Measurements from ENCODE around the gene KCNH1. TPM values are rescaled to one million over a fixed set of nuclear protein-coding genes. Genes with fewer than 3 reads are reported as not detected.

Gene KCNH1
- total and polyA plus RNA-seq, 2 of the 4 experiments (the other 2 are of a cell fraction): 0.27 to 0.54 TPM

DNA sequence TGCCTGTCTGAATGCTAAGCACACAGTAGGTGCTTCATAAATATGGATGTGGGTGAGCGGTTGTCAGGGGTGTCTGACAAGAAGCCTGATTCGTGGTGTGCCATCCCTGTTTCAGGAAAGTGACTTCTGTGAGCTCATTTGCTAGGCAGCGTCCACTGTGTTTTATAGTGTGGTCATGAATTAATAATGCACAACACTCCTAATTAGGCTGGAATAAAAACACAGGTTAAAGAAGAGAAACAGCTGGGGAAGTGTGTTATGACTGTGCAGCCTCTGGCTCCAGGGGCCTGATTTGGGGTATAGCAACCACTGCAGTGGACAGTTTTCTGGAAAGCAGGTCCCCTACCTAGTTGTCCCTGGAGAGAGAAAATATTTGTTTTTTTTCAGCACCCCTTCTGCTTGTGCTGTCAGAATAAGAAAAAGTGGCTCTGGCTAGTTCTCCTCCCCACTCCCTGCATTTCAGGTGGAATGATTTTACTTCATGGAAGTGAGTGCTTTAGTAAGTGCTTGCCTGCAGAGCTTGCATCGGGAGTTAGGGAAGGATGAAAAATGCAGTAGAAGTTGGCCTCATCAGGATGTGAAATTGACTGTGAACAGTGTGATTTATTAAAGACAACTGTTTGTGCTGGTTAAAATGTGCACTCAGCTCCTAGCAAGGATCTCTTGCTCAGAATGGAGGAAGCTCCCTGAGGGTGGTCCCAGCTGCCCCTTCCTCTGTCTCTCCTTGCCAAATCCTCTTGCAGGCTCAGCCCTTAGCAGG, 471.5 kb downstream of the KCNH1 start:
- H4K8ac ChIP-seq (ENCODE audit: low read depth in 2 of 2, low read length in 2 of 2): no peak overlapping the region
- no peak overlapping the region for H2AFZ ChIP-seq (replicated peaks; ENCODE audit: low read length, poor library complexity)
- H3K4me3 ChIP-seq (ENCODE audit: insufficient read depth, low read depth, low read length): no peak overlapping the region
- H2AK9ac ChIP-seq (replicated peaks; ENCODE audit: low read depth, low read length, poor library complexity): no peak overlapping the region
- H3K4me2 ChIP-seq (ENCODE audit: low read depth, low read length): no peak overlapping the region
- H3K14ac ChIP-seq (replicated peaks; ENCODE audit: low read depth, low read length): no peak overlapping the region
- DNase-seq (no peak), ATAC-seq (ENCODE audit: low read depth) (no peak)
- CTCF ChIA-PET: no interaction called here
- no peaks in the 10 kb centered on the region for H3K36me3 ChIP-seq (ENCODE audit: control insufficient read depth, insufficient read depth, low read length)
- H4K20me1 ChIP-seq (ENCODE audit: insufficient read depth, low read length): no peaks in the 10 kb centered on the region
- H2BK120ac ChIP-seq (ENCODE audit: low read depth, low read length): no peak overlapping the region
- no peak overlapping the region for H3K56ac ChIP-seq (ENCODE audit: extremely low read depth, insufficient read depth, low read length)
- H2BK15ac ChIP-seq (ENCODE audit: low read depth, low read length): no peak overlapping the region
- H3K18ac ChIP-seq (ENCODE audit: low read depth, low read length): no peak overlapping the region
- in situ Hi-C loops (cut with MboI; ENCODE audit: low sequenced_read_pairs): no loop called here
- no peaks in the 10 kb centered on the region for H3K9me3 ChIP-seq (ENCODE audit: control insufficient read depth, insufficient read depth, low read length)
- H3K27me3 ChIP-seq (ENCODE audit: control insufficient read depth, insufficient read depth, low read length): no peaks in the 10 kb centered on the region
- no peak overlapping the region for H3K4ac ChIP-seq (ENCODE audit: low read depth, low read length)
- POLR2A ChIA-PET (ENCODE audit: unreplicated experiment): no interaction called here
- H4K5ac ChIP-seq (ENCODE audit: low read depth, low read length): no peak overlapping the region
- intact Hi-C loops (cut with micrococcal nuclease): no loop called here
- TF ChIP-seq NFE2L2 (IDR thresholded peaks at IDR 0.05; ENCODE audit: low read depth, low read length): no peak
- no peak for TF ChIP-seq RFX5 (IDR thresholded peaks at IDR 0.05; ENCODE audit: low read depth, low read length)
- TF ChIP-seq FOS (IDR thresholded peaks at IDR 0.05; ENCODE audit: low read depth, low read length): no peak
- TF ChIP-seq, protein P1, sequence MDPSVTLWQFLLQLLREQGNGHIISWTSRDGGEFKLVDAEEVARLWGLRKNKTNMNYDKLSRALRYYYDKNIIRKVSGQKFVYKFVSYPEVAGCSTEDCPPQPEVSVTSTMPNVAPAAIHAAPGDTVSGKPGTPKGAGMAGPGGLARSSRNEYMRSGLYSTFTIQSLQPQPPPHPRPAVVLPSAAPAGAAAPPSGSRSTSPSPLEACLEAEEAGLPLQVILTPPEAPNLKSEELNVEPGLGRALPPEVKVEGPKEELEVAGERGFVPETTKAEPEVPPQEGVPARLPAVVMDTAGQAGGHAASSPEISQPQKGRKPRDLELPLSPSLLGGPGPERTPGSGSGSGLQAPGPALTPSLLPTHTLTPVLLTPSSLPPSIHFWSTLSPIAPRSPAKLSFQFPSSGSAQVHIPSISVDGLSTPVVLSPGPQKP (IDR thresholded peaks at IDR 0.05; ENCODE audit: borderline replicate concordance, low read depth, low read length): no peak
- no peak for TF ChIP-seq SMC3 (IDR thresholded peaks at IDR 0.05; ENCODE audit: low read depth, low read length)
- TF ChIP-seq, protein P2, sequence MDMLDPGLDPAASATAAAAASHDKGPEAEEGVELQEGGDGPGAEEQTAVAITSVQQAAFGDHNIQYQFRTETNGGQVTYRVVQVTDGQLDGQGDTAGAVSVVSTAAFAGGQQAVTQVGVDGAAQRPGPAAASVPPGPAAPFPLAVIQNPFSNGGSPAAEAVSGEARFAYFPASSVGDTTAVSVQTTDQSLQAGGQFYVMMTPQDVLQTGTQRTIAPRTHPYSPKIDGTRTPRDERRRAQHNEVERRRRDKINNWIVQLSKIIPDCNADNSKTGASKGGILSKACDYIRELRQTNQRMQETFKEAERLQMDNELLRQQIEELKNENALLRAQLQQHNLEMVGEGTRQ (IDR thresholded peaks at IDR 0.05; ENCODE audit: low read depth, low read length): no peak
- TF ChIP-seq, protein P3, sequence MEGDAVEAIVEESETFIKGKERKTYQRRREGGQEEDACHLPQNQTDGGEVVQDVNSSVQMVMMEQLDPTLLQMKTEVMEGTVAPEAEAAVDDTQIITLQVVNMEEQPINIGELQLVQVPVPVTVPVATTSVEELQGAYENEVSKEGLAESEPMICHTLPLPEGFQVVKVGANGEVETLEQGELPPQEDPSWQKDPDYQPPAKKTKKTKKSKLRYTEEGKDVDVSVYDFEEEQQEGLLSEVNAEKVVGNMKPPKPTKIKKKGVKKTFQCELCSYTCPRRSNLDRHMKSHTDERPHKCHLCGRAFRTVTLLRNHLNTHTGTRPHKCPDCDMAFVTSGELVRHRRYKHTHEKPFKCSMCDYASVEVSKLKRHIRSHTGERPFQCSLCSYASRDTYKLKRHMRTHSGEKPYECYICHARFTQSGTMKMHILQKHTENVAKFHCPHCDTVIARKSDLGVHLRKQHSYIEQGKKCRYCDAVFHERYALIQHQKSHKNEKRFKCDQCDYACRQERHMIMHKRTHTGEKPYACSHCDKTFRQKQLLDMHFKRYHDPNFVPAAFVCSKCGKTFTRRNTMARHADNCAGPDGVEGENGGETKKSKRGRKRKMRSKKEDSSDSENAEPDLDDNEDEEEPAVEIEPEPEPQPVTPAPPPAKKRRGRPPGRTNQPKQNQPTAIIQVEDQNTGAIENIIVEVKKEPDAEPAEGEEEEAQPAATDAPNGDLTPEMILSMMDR (conservative IDR thresholded peaks at IDR 0.05; ENCODE audit: low read depth, low read length): no peak
- TF ChIP-seq CEBPB (IDR thresholded peaks at IDR 0.05; ENCODE audit: low read depth, low read length): no peak
- no peak for TF ChIP-seq CHD1 (IDR thresholded peaks at IDR 0.05; ENCODE audit: low read depth, low read length)
- no peaks in the 10 kb centered on the region for H3K4me1 ChIP-seq (ENCODE audit: control insufficient read depth, insufficient read depth, low read length)
- H2AK5ac ChIP-seq (ENCODE audit: low read depth, low read length): no peak overlapping the region
- H3K79me1 ChIP-seq (ENCODE audit: low read depth in 1 of 2, low read length in 2 of 2): no peaks in the 10 kb centered on the region
- dilution Hi-C loops (cut with HindIII; ENCODE audit: low sequenced_read_pairs, unreplicated experiment): no loop called here
- H3K9me1 ChIP-seq (ENCODE audit: insufficient read depth, low read length): no peaks in the 10 kb centered on the region
- H3K9ac ChIP-seq (ENCODE audit: low read depth, low read length): no peak overlapping the region
- H3K23ac ChIP-seq (ENCODE audit: low read depth, low read length): no peak overlapping the region
- H2BK20ac ChIP-seq (ENCODE audit: low read depth, low read length): no peak overlapping the region
- H3K27ac ChIP-seq (ENCODE audit: insufficient read depth, low read length): no peak overlapping the region
- H4K91ac ChIP-seq (ENCODE audit: insufficient read depth, low read depth, low read length): no peak overlapping the region
- BruUV-seq (replicated peaks): no TSS peak
- WGBS, 2 experiments (ENCODE audit: extremely low coverage in 2 of 2, insufficient read length in 1 of 2): no CpG with 5 or more reads among the region's 4 CpGs
- H2BK5ac ChIP-seq (ENCODE audit: low read depth, low read length, poor library complexity, severe bottlenecking): no peak overlapping the region
